ENCODE measurements around the gene ZNF639. TPM values are rescaled to one million over a fixed set of nuclear protein-coding genes. Genes with fewer than 3 reads are reported as not detected.

Gene ZNF639
- total and polyA plus RNA-seq, 3 experiments from 2014 or later, result 41.9 to 63.7 (median 44.5) TPM

Other genes starting within 250 kb of the ZNF639 start
- gene PIK3CA, start 174.7 kb upstream of the ZNF639 start, total RNA-seq, result 10 to 100 TPM; 18.8 to 19.5 TPM
- 18.3 TPM for gene PIK3CA, start 174.7 kb upstream of the ZNF639 start, polyA plus RNA-seq
- under 1 TPM; 0.59 to 0.71 TPM for gene KCNMB3, start 71.9 kb upstream of the ZNF639 start, total RNA-seq
- gene KCNMB3, start 71.9 kb upstream of the ZNF639 start, polyA plus RNA-seq, result not detected
- 10 to 100 TPM; 36.5 to 36.8 TPM for gene MFN1, start 24.7 kb downstream of the ZNF639 start, total RNA-seq
- gene MFN1, start 24.7 kb downstream of the ZNF639 start, polyA plus RNA-seq, result 12.1 TPM
- gene GNB4, start 128.4 kb downstream of the ZNF639 start, total RNA-seq, result 1 to 10 TPM; 1.5 to 1.9 TPM
- 0.16 TPM for gene GNB4, start 128.4 kb downstream of the ZNF639 start, polyA plus RNA-seq
- 100 to 1,000 TPM in 1 of 2 experiments, 10 to 100 TPM in 1; 96.9 to 107 TPM for gene ACTL6A, start 239.9 kb downstream of the ZNF639 start, total RNA-seq
- 46.8 TPM for gene ACTL6A, start 239.9 kb downstream of the ZNF639 start, polyA plus RNA-seq

All from CD8-positive, alpha-beta memory T cell (primary cell).